NCI-H2171 (cell line): ENCODE data around the gene MAP4K4.
"Not testable (repeated sequence)": the region's sequence is repeated elsewhere in the genome, so short reads cannot be mapped to it uniquely, and the experiment has no call there.

Source experiments
- DNase-seq: peaks from one replicate; lab custom pipeline; 2025; lab: John Stamatoyannopoulos, UW

MAP4K4 gene

GRCh38 chr2:101904916-101905315, 207.4 kb downstream of the MAP4K4 start:
- DNase-seq, result no peak

- no peak for DNase-seq
These were observed 208.3 kb downstream of the MAP4K4 start for GRCh38 chr2:101905746-101906336.

- no peak for DNase-seq
These were observed 212.3 kb downstream of the MAP4K4 start for GRCh38 chr2:101909760-101910159.

- no peak for DNase-seq
These were observed 215.0 kb downstream of the MAP4K4 start for GRCh38 chr2:101912545-101912944.

- no peak for DNase-seq
These were observed 223.9 kb downstream of the MAP4K4 start for GRCh38 chr2:101921319-101921952.

- no peak for DNase-seq
These were observed 224.4 kb downstream of the MAP4K4 start for GRCh38 chr2:101921953-101922325.

- DNase-seq, result not testable (repeated sequence)
These were observed 226.8 kb downstream of the MAP4K4 start for GRCh38 chr2:101924311-101924710.

- DNase-seq, result no peak
These were observed 232.5 kb downstream of the MAP4K4 start for GRCh38 chr2:101930019-101930418.

- DNase-seq, result no peak
These were observed 233.3 kb downstream of the MAP4K4 start for GRCh38 chr2:101930847-101931246.

- no peak for DNase-seq
These were observed 233.9 kb downstream of the MAP4K4 start for GRCh38 chr2:101931402-101931801.

GRCh38 chr2:101935764-101936163, 238.3 kb downstream of the MAP4K4 start:
- DNase-seq, result not testable (repeated sequence)

GRCh38 chr2:101942851-101943250, 245.3 kb downstream of the MAP4K4 start:
- DNase-seq, result no peak
